ENCODE results near the gene TMEM200A.

DNA sequence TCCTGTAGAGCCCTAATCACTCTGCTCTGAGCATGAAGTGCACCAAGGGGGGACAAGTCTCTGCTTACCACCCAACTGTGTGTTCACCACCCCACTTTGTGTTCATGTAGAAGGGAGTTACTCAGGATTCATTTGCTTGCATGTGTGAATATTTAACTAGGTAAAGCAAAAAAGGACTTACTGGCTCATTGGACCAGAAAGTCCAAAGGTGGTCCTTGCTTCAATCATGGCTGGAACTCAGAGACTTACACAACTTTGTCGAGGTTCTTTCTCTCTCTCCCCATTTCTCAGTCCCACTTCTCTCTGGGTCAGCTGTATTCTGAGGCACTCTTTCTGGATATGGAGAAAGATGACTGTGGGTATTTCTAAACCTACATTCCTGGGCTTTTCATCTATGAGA lies 4.0 kb downstream of the TMEM200A start:
- no peak for TF ChIP-seq POLR2A (IDR thresholded peaks at IDR 0.05)
- TF ChIP-seq, protein P1, sequence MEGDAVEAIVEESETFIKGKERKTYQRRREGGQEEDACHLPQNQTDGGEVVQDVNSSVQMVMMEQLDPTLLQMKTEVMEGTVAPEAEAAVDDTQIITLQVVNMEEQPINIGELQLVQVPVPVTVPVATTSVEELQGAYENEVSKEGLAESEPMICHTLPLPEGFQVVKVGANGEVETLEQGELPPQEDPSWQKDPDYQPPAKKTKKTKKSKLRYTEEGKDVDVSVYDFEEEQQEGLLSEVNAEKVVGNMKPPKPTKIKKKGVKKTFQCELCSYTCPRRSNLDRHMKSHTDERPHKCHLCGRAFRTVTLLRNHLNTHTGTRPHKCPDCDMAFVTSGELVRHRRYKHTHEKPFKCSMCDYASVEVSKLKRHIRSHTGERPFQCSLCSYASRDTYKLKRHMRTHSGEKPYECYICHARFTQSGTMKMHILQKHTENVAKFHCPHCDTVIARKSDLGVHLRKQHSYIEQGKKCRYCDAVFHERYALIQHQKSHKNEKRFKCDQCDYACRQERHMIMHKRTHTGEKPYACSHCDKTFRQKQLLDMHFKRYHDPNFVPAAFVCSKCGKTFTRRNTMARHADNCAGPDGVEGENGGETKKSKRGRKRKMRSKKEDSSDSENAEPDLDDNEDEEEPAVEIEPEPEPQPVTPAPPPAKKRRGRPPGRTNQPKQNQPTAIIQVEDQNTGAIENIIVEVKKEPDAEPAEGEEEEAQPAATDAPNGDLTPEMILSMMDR (IDR thresholded peaks at IDR 0.05): no peak
